ENCODE data around the gene EVA1C. TPM values are rescaled to one million over a fixed set of nuclear protein-coding genes. Genes with fewer than 3 reads are reported as not detected.

Gene EVA1C
- polyA plus RNA-seq, 1 of the 3 experiments (the other 2 are of a cell fraction): 10.1 TPM

GRCh38 chr21:32492376-32492775 lies 79.9 kb downstream of the EVA1C start:
- no peak overlapping the region for H3K4me3 ChIP-seq (ENCODE audit: low read depth in 2 of 2, low read length in 1 of 2)
- no peak overlapping the region for H3K4me2 ChIP-seq
- no peak overlapping the region for H2AFZ ChIP-seq (ENCODE audit: low read depth)
- H3K79me2 ChIP-seq (ENCODE audit: insufficient read depth): peaks cover 17% of the 10 kb centered on the region; the same call in 1 of the 2 replicates
- peaks cover 0 to 35% of the 10 kb centered on the region in 2 experiments; a peak in 2 of 4 replicates for H3K4me1 ChIP-seq (ENCODE audit: control insufficient read depth in 1 of 2, insufficient read depth in 2 of 2, low read depth in 1 of 2, low read length in 1 of 2)
- no peak for DNase-seq
- ChIA-PET POLR2A (no interaction called here), CTCF (no interaction called here)
- peaks cover 29% of the 10 kb centered on the region for H3F3A ChIP-seq (replicated peaks; ENCODE audit: insufficient read depth)
- peak overlapping the region in 1 of 2 experiments; percentile 98; a peak in 1 of 4 replicates for H3K27ac ChIP-seq (ENCODE audit: low read depth in 2 of 2, low read length in 1 of 2)
- no peaks in the 10 kb centered on the region for H4K20me1 ChIP-seq (ENCODE audit: insufficient read depth)
- peaks cover 0 to 12% of the 10 kb centered on the region in 2 experiments for H3K36me3 ChIP-seq (replicated peaks in 1 of 2; ENCODE audit: control insufficient read depth in 1 of 2, insufficient read depth in 2 of 2, low read length in 1 of 2)
- H3K9me3 ChIP-seq: no peaks in the 10 kb centered on the region
- no peaks in the 10 kb centered on the region for H3K27me3 ChIP-seq (ENCODE audit: insufficient read depth)
- H3K9me2 ChIP-seq: no peaks in the 10 kb centered on the region
- WGBS (ENCODE audit: low lambda C conversion rate): 90% methylated on average over 3 of the region's 3 CpGs
- TF ChIP-seq TAF1 (IDR thresholded peaks at IDR 0.05; ENCODE audit: borderline replicate concordance, low read depth, low read length) (no peak), IRF3 (IDR thresholded peaks at IDR 0.05; ENCODE audit: low read depth, low read length) (no peak), POLR2AphosphoS5 (IDR thresholded peaks at IDR 0.05; ENCODE audit: low read depth, low read length) (no peak), USF1 (IDR thresholded peaks at IDR 0.05; ENCODE audit: borderline replicate concordance, low read depth) (no peak), MAX (IDR thresholded peaks at IDR 0.05; ENCODE audit: low read depth) (no peak), FOXJ3 (CRISPR knock-in tag; IDR thresholded peaks at IDR 0.05) (no peak), TCF12 (IDR thresholded peaks at IDR 0.05) (no peak), PBX3 (IDR thresholded peaks at IDR 0.05) (no peak), TEAD4 (IDR thresholded peaks at IDR 0.05; ENCODE audit: borderline replicate concordance, insufficient read depth) (no peak), SMC3 (IDR thresholded peaks at IDR 0.05; ENCODE audit: low read depth, low read length) (no peak), CHD2 (IDR thresholded peaks at IDR 0.05; ENCODE audit: low read length, partially characterized antibody) (no peak), ELF1 (IDR thresholded peaks at IDR 0.05) (no peak)
- H3K9ac ChIP-seq: no peak overlapping the region

GRCh38 chr21:32494934-32495709 lies 82.6 kb downstream of the EVA1C start:
- no peaks in the 10 kb centered on the region for H3K9me3 ChIP-seq
- H3K36me3 ChIP-seq (replicated peaks in 1 of 2; ENCODE audit: control insufficient read depth in 1 of 2, insufficient read depth in 2 of 2, low read length in 1 of 2): peaks cover 0 to 9% of the 10 kb centered on the region in 2 experiments
- H3K4me1 ChIP-seq (ENCODE audit: control insufficient read depth in 1 of 2, insufficient read depth in 2 of 2, low read depth in 1 of 2, low read length in 1 of 2): peaks cover 0 to 51% of the 10 kb centered on the region in 2 experiments; a peak in 2 of 4 replicates
- H3K4me2 ChIP-seq: peak overlapping the region; percentile 62
- no peaks in the 10 kb centered on the region for H3K27me3 ChIP-seq (ENCODE audit: insufficient read depth)
- H3K9ac ChIP-seq: peak overlapping the region; percentile 37; the same call in 1 of the 2 replicates
- H3K9me2 ChIP-seq: no peaks in the 10 kb centered on the region
- DNase-seq: no peak
- H4K20me1 ChIP-seq (ENCODE audit: insufficient read depth): no peaks in the 10 kb centered on the region
- WGBS (ENCODE audit: low lambda C conversion rate): 50% methylated on average over 10 of the region's 10 CpGs
- no peak overlapping the region for H3K4me3 ChIP-seq (ENCODE audit: low read depth in 2 of 2, low read length in 1 of 2)
- no peak overlapping the region for H2AFZ ChIP-seq (ENCODE audit: low read depth)
- H3K27ac ChIP-seq (ENCODE audit: low read depth in 2 of 2, low read length in 1 of 2): peak overlapping the region in 1 of 2 experiments; percentile 98; a peak in 2 of 4 replicates
- ChIA-PET POLR2A (no interaction called here), CTCF (interaction anchor here (1.4 kb wide), 1 partner anchor 92 kb away, joined by 4 read pairs; no protein-coding TSS in a partner anchor)
- H3F3A ChIP-seq (replicated peaks; ENCODE audit: insufficient read depth): peaks cover 50% of the 10 kb centered on the region
- peaks cover 17% of the 10 kb centered on the region; the same call in 1 of the 2 replicates for H3K79me2 ChIP-seq (ENCODE audit: insufficient read depth)
- TF ChIP-seq MAX (IDR thresholded peaks at IDR 0.05; ENCODE audit: low read depth) (peak; percentile 15; the same call in 1 of the 2 replicates), ELF1 (IDR thresholded peaks at IDR 0.05) (no peak), NRF1 (IDR thresholded peaks at IDR 0.05; ENCODE audit: low read depth, low read length) (no peak), SIN3A (IDR thresholded peaks at IDR 0.05; ENCODE audit: borderline replicate concordance, low read depth, low read length) (no peak), YY1 (IDR thresholded peaks at IDR 0.05; ENCODE audit: low read depth) (no peak), JUND (IDR thresholded peaks at IDR 0.05) (peak; percentile 90), NFIC (IDR thresholded peaks at IDR 0.05; ENCODE audit: borderline replicate concordance) (peak; percentile 87), REST (IDR thresholded peaks at IDR 0.05; ENCODE audit: low read depth, low read length) (no peak), MEF2A (IDR thresholded peaks at IDR 0.05; ENCODE audit: borderline replicate concordance, low read depth) (no peak)
